Measurements from ENCODE around the gene ZNF606.
"Not testable (repeated sequence)": the region's sequence is repeated elsewhere in the genome, so short reads cannot be mapped to it uniquely, and the experiment has no call there.

Gene ZNF606

DNA sequence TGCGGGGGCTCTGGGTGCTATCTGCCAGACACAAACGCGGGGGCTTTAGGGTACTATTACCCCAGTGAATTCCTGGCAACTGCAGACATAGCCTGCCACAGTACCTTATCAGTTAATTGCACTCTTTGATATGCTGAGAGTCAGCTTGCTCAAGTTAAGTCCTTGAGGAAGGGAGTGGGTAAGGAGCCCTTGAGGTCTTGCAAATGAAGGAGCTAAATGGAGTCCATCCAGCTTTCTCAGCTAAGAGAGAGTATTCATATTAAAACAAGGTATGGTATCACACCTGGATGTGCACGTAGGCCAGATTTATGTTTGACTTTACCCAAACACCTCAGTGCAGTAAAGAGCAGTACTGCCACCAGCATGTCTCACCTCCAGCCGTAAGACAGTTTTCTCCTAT lies 11.5 kb upstream of the ZNF606 start:
- in situ Hi-C loops (cut with MboI; ENCODE audit: low sequenced_read_pairs), result no loop called here

DNA sequence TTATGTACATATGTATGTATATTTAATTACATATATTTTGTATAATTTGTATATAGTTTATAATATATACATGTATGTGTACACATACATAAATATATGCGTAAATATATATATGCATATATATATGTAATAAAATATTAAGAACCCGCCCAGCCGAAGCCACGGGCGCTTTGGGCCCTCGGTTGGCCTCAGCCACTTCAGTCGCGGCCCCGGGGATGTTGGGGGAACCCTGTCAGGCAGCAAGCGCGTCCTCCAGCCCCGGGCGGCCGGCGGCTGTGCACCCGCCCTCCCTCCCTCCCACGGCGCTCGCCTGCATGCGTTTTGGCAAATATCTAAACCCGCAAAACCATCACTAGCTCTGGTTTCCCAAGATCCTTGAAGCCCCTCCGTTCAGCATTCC lies 7.9 kb upstream of the ZNF606 start:
- in situ Hi-C loops (cut with MboI; ENCODE audit: low sequenced_read_pairs), result no loop called here

DNA sequence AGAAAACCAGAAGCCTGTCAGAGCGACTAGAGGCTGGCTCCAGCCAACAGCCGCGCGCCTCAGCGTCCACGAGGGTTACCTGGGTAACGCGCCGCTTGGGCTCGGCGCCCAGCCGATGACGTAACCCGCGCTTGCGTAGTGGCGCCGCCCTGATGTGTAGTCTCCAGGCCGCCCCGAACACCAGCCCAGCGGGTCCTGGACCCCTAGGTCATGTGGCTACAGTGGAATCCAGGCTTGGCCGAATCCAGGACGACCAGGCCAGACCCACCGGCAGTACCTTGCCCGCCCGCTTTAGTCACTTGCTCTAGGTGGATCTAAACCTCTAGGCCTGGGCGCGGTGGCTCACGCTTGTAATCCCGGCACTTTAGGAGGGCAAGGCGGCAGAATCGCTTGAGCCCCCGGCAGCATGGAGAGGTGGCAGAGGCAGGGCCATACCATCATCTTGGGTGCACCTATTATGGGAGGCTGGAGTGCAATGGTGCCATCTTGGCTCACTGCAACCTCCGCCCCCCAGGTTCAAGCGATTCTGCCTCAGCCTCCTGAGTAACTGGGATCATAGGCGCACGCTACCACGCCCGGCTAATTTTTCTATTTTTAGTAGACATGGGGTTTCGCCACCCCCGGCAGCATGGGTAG lies 7.2 kb upstream of the ZNF606 start:
- in situ Hi-C loops (cut with MboI; ENCODE audit: low sequenced_read_pairs), result no loop called here

DNA sequence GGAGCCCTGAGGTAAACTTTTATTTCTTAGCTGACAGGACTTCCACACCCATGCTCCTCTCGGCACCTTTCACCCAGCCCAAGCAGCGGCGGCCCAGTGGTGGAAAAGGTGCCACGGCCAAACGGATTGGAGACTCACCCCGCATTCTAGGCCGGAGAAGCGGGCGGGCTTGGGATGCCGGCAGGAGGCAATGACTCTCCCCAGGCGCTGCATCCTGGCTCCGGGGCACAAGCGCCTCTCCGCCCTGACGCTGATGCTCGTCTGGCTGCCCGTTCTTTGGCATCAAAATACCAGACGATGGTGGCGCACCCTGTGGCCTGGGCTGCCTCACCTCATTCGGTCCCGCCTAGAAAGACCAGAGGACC lies 6.7 kb upstream of the ZNF606 start:
- in situ Hi-C loops (cut with MboI; ENCODE audit: low sequenced_read_pairs), result no loop called here

DNA sequence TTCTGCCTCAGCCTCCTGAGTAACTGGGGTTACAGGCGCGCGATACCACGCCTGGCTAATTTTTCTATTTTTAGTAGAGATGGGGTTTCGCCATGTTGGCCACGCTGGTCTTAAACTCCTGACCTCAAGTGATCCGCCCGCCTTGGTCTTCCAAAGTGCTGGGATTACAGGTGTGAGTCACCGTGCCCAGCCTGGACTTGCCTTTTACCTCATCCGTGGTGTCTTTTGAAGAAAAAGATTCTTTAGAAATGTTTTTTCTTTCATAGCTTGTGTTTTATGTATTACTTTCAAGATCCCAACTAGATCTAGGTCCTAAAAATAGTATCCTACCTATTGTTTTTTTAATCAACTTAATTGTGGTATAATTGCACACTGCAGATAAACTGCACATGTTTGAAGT lies 6.3 kb upstream of the ZNF606 start:
- in situ Hi-C loops (cut with MboI; ENCODE audit: low sequenced_read_pairs), result not testable (repeated sequence)

DNA sequence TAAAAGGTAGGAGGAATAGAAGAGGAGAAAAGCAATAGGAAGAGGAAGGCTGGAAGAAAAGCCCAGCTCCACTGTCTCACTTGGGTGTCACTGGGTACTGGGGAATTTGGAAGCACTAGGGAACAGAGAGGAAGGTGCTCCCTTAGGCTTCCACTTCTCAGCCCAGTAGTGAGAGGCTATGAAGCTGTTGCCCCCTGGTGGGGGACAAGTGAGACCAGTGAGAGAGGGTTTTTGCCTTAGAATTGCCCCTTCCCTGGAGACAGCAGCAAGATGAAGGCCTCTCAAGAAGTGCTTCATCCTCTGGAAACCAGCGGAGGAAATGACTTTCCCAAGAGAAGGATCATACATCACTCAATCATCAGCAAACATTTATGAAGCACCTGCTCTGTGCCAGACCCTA lies 4.7 kb upstream of the ZNF606 start:
- in situ Hi-C loops (cut with MboI; ENCODE audit: low sequenced_read_pairs), result no loop called here

DNA sequence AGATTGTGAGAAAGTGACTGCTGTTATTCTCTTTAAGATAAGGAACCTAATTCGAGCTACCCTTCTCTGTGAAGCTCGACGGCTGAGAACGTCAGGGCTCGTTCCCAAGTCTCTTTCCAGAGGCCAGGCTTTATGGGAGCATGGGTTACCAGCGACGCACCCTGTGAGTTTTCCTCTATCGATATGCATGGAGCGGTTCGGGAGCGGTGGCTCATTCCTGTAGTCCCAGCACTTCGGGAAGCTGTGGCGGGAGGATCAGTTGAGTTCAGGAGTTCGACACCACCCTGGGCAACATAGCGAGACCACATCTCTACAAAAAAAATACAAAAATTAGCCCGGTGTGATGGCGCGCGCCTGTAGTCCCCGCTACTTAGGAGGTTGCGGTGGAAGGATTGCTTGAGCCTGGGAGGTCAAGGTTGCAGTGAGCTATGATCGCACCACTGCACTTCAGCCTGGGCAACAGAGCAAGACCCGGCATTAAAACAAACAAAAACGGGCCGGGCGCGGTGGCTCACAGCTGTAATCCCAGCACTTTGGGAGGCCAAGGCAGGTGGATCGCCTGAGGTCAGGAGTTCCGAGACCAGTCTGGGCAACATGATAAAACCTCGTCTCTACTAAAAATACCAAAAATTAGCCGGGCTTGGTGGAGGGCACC lies 681 bp upstream of the ZNF606 start:
- in situ Hi-C loops (cut with MboI; ENCODE audit: low sequenced_read_pairs), result no loop called here

DNA sequence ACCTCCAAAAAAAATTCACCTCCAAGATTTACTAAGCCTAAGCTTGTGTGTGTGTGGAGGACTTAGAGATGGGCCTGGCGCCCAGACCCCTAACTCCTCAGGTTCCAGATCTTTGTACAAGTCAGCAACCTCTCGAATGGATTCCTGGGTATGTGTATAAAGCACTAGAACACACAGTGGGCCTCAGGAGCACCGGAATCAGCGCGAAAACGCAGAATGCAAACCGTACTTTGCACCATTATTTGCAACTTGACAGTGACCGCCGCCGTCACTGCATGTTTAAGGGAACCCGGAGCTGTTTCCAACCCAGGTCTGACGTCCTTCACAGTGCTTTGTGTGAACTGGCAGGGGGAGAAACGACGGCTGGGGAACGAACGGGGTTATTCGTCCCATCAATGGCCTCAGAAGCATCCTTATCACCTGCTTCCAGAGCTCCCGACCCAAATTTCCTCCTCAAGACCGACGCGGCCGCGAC lies 688 bp downstream of the ZNF606 start:
- in situ Hi-C loops (cut with MboI; ENCODE audit: low sequenced_read_pairs), result no loop called here

DNA sequence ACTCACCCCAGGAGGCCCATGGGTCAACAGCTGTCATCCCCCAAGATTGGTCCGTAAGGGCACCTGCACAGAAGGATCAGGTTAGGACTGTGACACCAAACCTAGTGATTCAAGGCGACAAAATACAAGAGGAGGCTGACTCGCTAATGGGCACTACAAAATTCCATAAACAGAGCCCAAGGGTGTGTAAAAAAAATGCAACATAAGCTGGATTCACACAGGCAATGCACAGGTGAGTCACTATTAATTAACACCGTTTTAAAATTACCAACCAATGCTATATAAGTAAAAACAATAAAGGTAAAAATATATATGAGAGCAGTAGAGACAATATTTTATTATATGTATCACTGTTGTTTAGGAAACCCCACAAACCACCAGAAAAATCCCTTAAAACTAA lies 1.9 kb downstream of the ZNF606 start:
- in situ Hi-C loops (cut with MboI; ENCODE audit: low sequenced_read_pairs), result no loop called here

DNA sequence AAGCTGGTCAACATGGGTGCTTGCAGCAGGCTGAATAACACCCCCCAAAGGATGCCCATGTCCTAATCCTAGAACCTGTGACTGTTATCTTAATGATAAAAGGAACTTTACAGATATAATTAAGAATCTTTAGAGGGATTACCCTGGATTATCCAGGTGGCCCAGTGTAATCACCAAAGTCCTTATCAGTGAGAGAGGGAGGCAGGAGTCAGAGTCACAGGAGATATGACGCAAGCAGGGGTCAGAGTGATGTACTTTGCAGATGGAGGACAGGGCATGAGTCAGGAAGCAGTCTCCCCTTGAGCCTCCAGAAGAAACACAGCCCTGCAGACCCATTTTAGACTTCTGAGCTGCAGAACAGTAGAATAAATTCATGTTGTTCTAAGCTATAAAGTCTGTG lies 9.8 kb downstream of the ZNF606 start:
- in situ Hi-C loops (cut with MboI; ENCODE audit: low sequenced_read_pairs), result no loop called here

DNA sequence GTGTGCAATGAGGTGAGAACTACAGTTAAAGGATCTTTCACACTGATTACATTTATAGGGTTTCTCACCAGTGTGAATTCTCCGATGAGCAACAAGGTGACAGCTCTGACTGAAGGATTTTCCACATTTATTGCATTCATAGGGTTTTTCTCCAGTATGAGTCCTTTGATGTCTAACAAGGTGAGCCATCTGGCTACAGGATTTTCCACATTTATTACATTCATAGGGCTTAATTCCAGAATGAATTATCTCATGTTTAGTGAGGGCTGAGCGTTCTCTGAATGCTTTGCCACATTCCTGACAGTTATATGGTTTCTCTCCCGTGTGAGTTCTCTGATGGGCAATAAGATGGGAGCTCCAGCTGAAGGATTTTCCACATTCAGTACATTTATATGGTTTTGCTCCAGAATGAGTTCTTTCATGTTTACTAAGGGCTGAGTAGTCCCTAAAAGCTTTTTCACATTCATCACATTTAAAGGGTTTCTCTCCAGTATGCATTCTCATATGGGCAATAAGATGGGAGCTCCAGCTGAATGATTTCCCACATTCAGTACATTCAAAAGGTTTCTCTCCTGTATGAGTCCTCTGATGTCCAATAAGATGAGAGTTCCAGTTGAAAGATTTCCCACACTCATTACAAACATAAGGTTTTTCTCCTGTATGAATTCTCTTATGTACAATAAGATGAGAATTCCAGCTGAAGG lies 23.9 kb downstream of the ZNF606 start:
- in situ Hi-C loops (cut with MboI; ENCODE audit: low sequenced_read_pairs), result no loop called here

DNA sequence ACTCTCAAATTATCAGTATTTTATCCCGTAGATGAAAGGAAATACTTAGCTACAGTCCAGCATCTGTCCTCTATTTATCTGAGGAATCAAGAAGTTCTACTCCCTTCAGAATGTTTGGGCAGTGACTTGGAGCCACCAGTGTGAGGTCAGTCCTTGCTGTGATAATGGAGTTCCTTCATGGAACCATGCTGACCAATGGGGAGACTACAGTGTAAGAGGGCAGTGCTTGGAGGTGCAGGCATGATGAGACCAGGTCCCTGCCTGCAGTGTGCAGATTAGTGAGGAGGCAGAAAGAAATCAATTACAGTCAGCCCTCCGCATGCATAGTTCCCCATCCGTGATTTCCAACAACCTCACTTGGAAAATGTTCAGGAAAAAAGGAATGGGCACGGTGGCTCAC lies 28.2 kb downstream of the ZNF606 start, which contains the start of gene C19orf18:
Gene C19orf18 (minus strand): TSS at position 101 of the 400 bp plus-strand sequence. CDS start 102 bp downstream, outside the sequence.
- in situ Hi-C loops (cut with MboI; ENCODE audit: low sequenced_read_pairs), result no loop called here

DNA sequence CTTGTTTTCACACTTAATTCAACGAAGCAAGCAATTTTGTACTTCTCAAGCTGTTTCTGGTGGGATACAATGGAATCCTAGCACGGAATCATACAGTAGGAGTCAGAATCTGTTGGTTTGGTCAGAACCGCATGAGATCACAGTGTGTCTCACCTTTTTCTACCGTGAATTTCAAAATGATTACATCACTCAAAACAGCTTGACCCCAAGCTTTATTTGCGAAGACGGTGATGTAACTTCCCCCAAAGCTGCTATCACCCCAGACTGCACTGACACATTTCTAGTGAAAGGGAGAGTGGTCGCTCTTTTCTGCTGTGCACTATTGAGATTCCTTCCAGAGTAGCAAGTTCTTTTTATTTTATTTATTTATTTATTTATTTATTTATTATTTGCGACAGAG lies 37.9 kb downstream of the ZNF606 start:
- in situ Hi-C loops (cut with MboI; ENCODE audit: low sequenced_read_pairs), result no loop called here

DNA sequence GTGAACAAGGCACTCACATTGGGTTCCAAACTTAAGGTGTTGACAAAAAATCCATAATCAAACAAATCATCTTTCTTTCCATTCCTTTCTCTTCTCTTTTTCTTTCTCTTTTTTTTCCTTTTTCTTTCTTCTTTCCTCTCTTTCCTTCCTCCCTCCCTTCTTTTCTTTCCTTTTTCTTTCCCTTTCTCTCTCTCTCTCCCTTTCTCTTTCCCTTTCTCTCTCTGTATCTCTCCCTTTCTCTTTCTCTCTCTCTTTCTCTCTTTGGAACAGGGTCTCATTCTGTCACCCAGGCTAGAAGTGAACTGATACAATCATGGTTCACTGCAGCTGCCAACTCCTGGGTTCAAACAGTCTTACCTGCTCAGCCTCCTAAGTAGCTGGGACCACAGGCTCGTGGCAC lies 40.8 kb downstream of the ZNF606 start:
- in situ Hi-C loops (cut with MboI; ENCODE audit: low sequenced_read_pairs), result no loop called here

DNA sequence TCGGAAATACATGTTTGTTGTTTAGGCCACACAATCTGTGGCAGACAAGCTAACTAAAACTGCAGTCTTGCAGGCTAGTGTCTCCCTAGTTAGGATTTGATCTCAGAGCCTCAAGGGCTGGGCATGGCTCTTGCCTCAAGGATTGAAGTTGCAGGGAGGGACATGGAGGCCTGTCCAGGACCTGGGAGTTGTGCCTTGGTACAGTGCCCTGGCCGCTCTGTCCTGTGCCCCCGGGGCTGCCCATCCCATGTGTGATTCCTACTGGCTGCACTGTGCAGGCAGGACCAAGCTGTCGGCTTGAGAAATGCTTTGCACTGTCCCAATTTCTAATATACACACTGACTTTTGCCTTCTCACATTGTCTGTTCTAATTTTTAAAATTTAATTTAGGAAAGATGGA lies 47.6 kb downstream of the ZNF606 start:
- in situ Hi-C loops (cut with MboI; ENCODE audit: low sequenced_read_pairs), result no loop called here

DNA sequence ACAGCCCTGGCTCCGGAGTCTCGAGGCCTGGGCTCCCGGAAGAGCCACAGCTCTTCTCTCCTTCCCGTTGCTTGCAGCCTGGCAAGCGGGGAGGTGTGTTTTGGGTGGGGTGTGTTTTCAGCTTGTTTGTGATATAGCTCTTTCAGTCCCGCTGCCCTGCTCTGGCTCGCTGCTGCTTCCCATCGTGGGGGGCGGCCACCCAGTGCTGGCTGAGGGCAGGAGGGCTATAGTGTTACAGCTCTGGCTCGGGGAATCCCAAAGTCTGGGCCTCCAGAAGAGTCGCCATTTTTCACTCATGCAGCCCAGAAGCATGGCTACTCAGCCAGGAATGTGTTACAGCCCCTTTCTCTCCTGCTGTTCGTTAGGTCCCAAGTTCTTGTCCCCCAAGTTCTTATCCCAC lies 52.9 kb downstream of the ZNF606 start:
- in situ Hi-C loops (cut with MboI; ENCODE audit: low sequenced_read_pairs), result no loop called here

DNA sequence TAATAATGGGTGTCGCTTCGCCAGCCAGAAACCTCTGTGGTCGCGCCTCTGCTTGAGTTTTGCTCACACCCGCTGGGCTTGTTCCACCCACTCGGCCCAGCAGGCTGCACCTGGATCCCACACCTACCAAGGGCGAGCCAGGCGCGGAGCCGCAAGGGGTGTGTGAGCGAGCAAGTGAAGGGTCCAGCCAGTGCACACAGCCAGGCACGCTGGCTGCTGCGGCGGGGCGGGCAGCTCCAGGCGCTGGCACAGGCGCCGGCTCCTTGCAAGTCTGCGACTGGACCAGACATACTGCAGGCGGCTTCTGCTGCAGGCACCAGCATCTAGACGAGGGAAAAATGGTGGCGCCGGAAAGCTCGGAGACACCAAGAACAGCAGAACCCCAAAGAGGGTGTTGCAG lies 53.3 kb downstream of the ZNF606 start:
- in situ Hi-C loops (cut with MboI; ENCODE audit: low sequenced_read_pairs), result no loop called here

DNA sequence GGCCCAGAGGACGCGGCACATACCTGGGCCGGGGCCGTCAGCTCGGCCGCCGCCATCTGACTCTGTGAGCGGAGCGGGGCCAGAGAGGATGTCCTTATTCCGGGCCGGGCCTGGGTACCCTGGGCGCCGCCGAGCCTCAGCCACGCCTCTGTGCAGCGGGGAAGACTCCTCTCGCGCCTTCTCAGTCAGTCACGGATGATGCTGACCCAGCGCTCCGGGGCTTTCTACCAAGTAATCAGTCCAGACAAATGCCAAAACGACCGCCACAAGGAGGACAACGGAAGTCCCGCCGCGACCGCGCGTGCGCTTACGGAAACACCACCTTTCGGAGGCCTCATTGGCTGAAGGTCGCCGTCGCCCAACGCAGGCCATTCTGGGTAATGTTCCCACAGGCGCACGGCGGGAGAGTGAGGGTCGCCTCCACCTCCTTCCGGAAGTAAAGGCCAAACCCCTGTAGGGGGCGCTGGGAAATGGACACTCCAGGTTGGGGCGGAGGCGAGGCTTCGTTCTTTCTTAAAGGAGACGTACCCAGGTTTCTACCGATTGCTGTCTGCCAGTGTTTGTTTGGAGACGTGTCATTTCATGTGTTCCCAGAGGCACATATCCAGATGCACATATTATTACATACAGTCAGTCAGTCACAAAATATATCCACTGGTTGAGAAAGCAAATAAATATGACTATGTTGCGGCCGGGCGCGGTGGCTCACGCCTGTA lies 55.0 kb downstream of the ZNF606 start, which contains the start of gene ZNF256:
Gene ZNF256 (minus strand): TSS at position 288 of the 716 bp plus-strand sequence. CDS start 232 bp downstream, at position 56.
- in situ Hi-C loops (cut with MboI; ENCODE audit: low sequenced_read_pairs), result no loop called here

DNA sequence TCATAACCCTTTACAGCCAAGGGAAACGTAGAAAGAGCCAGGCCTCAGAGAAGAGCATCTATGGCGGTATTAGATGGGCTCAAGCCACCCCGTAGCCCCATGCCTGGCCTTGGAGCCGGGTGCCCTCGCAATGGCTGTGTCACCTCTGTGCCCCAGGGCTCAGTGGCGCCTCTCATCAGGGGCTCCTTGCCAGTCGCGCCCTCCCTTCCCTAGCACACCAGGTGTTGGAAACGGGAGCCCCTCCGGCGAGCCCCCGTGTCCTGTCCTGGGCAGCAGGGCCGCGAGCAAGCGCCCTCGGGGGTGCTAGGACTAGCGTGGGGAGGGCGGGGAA lies 55.6 kb downstream of the ZNF606 start:
- in situ Hi-C loops (cut with MboI; ENCODE audit: low sequenced_read_pairs), result no loop called here

DNA sequence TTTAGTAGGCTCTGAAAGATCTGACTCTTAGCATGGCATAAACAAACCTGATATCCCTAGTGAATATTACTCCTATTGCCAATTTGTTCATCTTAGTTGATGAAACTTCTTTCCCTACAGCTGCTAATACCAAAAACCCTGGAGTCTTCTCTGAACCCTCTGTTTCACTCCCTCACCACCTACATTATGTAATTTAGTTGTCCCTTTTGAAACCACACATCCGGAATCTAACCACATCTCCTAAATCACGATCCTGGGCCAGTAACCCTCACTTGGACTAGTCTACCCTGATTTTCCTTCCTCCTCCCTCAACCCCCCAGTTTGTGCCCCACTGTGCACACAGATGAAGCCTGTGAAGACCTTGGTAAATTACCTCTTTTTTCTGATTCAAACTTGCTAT lies 56.3 kb downstream of the ZNF606 start:
- in situ Hi-C loops (cut with MboI; ENCODE audit: low sequenced_read_pairs), result no loop called here

DNA sequence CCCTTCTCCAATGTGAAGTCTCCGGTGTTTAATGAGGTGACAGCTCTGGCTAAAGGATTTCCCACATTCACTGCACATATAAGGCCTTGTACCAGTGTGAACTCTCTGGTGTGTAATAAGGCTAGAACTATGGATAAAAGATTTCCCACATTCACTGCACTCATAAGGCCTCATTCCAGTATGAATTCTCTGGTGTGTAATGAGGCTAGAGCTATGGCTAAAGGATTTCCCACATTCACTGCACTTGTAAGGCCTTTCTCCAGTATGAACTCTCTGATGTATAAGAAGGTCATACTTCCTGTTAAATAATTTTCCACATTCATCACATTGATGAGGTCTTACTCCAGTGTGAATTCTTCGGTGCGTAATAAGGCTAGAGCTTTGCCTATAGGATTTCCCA lies 61.0 kb downstream of the ZNF606 start:
- in situ Hi-C loops (cut with MboI; ENCODE audit: low sequenced_read_pairs), result no loop called here

DNA sequence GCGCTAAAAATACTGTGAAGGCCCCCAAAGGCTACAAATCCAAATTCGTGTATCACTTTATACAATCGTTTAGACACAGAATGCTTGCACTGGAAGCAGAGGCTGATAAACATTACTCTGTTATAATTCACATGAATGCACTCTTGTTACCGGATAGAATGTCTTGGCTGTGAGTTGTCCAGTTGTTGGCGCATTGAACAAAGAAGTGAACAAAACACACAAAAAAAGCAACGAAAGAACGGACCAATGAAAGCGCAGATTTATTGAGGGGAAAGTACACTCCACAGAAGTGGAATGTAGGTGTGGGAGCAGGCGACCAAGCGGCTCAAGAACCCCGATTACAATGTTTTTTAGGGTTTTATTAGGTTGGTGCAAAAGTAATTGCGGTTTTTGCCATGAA lies 66.9 kb downstream of the ZNF606 start:
- in situ Hi-C loops (cut with MboI; ENCODE audit: low sequenced_read_pairs), result no loop called here
